HG02885 (cell line): ENCODE data around the gene ESRP2.
A peak's percentile ranks its signal among the peaks of the same experiment; 100 is the strongest.

Source experiments
- ATAC-seq: cut with Tn5 transposase; IDR thresholded peaks from one replicate; pipeline ENCODE4 v1.9.1; 2021; ENCODE audit warnings: mild to moderate bottlenecking; ENCODE audit not compliant: unreplicated experiment, poor library complexity

Gene ESRP2

DNA sequence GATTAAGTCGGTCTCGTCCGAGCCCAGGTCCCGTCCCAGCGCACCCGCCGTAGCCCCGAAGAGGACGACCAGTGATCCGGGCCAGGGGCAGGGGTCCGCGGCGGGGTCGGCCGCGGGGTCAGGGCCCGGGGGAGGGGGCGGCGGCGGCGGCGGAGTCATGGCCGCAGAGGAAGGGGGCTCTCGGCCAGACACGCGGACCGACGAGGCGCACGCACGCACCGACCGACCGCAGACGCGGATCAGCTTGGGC is at the start of gene ESRP2:
ESRP2 (minus strand) TSS at position 241 of the 250 bp plus-strand sequence; CDS start at position 159, 82 bp downstream.
- ATAC-seq = no peak

DNA sequence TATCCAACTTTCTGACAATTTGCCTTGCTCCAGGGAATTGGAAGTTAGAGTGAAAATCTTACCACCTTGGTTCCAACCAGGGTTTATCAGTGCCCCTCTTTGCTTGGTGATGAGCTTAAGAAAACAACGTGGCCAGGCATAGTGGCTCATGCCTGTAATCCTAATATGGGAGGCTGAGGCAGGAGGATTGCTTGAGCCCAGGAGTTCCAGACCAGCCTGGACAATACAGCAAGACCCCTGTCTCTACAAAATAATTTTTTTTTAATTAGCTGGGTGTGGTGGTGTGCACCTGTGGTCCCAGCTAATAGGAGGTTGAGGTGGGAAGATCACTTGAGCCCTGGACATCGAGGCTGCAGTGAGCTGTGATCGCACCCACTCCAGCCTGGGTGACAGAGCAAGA is 49.8 kb upstream of the ESRP2 start:
- ATAC-seq = no peak

DNA sequence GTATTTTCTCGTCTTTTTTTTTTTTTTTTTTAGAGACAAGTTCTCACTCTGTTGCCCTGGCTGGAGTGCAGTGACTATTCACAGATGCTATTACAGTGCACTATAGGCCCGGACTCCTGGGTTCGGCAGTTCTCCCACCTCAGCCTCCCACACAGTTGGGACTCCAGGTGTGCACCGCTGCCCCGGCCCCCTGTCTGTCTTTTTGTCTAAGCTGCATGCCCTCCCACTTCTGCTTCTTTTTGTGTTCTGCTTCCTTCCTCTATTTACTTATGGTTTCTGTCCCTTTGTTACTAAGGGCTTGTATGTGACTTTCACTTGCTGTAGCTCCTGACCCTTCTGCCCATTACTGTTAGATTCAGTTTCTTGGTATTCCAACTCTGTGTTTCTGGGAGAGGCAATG is 48.9 kb upstream of the ESRP2 start:
- peak; percentile 57 for ATAC-seq

DNA sequence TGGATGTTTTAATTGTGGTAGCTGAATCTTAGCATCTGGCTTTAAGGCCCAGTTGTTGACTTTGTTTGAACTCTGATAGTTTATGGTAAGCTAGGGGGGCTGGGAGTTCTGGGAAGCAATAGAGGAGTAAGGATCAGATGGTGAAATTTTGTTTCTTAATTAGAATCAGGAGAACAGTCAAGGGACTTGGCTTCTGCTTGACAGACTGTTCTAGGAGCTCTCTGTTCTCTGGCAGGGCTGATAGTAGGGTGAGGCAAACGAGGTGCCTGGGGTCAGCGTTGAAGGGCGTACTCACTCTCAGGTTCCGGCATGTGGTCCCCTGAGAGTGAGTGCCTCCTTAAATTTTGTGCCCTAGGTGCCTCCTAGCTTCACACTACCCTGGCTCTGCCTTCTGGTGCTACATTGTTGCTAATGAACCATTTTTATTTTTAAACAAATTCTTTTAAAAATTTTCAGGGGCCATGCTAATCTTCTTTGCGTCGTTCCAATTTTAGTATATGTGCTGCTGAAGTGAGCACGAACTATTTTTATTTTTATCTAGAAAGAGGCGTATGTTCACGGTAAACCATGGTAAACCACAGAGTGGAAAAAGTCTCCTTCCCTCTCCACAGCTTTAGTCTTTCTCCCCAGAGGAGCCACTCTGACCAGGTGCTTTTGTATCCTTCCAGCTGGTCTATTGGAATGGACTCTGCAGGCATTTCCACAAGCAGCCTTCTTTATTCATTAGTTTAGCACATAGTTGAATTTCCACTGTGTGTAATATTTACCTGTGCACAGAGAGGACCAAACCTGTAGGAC is 48.1 kb upstream of the ESRP2 start:
- peak; percentile 56 for ATAC-seq

DNA sequence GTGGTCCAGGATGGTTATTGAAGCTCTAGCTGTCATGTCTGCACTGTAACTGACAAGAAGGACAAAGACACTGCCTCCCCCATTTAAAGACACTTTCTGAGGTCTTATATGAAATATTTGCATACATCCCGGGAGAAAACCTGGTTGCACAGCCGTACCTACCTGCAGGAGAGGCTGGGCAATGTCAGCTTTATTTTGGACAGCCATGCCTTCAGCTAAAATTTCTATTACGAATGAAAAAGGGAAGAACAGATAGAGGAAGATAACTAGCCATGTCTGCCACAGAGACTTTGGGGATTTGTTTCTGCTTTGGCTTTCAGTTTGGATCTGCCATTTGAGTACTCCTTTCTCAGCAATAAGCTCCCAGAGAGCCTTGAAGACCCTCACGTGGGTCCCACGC is 47.4 kb upstream of the ESRP2 start:
- no peak for ATAC-seq

DNA sequence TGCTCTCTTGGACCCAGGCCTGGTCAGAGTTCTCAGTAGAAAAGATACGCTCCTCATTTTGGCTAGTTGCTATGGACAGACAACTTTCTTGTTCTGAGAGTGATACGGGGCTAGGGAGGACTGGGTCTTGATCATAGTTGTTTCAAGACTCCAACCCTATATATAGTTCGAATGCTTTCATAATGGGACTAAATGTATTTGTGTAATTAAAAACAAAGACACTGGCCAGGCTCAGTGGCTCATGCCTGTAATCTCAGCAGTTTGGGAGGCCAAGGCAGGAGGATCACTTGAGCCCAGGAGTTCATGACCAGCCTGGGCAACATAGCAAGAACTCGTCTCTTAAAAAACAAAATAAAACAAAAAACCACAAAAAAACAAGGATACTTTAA is 46.1 kb upstream of the ESRP2 start:
- no peak for ATAC-seq

DNA sequence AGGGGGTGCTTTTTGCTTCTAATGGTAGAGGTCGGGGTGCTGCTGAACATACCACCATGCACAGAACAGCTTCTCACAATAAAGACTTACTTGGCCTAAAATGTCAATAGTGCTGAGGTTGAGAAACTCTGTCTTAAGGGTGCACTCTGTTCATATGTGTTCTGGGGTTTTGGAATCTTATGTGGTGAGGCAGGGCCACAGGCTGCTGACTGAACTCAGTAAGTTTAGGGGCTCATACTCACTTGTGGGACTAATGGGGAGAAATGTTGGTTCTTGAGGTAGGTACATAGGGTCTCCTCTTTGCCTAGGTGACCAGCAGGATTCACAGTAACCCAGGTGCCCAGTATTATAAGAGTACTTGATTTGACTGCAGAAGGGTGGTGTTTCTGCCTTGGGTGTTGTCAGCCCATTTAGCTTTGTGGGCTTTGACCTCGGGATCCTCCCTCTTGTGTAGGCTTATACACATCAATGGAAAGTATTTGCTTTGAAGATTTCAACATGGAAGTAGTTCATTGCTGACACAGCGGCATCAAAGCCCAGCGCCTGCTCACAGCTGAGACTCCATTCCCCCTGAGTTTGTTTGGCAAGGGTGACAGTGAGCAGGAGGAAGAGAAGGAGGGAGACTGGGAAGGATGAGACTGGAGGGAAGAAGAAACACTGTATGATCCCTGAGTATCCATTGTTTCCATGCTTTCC is 45.6 kb upstream of the ESRP2 start:
- no peak for ATAC-seq

DNA sequence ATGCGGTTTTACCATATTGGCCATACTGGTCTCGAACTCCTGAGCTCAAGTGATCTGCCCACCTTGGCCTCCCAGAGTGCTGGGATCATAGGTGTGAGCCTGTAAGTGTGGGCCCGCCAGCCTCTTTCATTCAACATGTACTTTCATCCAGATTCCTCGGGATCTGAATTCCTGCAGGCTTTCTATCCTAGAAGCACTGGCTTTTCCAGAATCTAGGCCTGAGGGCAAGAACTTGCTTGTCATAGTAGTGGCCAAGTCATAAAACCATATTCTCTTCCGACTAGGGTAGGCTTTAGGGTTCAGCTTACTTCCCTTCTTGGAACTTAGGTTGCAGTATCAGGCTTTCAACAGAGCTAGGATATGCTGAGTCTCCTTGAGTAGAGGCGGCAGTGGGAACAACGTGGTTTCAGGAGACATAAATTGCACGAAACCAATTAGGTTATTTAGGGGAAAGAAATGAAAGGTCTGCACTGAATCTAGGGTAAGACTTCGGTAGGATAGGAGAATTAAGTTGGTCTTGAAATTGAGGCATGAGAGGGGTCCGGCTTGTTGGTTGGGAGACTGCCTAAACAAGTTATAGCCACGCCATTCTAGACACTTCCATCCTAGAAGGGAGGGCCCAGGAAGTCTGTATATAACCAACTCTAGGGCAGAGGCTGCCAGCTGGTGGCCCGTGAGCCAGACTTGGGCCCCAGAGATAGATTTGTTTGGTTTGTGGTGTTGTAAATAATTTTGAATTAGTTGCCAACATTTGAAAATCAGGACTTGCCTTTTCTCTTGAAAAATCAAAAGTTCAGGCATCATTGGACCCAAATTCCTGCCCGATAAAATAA is 44.0 kb upstream of the ESRP2 start:
- no peak for ATAC-seq

DNA sequence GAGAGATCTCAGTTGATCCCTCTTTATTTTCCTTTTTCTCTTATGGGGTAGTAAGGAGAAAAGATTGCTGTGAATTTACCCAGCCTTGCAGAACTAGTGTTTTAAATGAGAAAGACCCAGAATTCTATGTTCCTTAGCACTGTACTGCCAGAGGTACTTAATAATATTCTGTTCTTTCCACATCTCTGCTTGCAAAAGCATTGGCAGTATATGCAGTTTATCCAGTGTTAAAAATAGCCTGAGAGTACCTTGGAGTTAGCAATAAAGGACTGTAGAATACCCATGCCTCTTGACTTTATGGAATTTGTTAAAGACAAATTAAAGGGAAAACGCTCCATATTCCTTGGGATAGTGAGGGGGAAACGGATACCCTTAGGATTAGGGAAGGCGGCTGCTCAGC is 40.3 kb upstream of the ESRP2 start:
- no peak for ATAC-seq

DNA sequence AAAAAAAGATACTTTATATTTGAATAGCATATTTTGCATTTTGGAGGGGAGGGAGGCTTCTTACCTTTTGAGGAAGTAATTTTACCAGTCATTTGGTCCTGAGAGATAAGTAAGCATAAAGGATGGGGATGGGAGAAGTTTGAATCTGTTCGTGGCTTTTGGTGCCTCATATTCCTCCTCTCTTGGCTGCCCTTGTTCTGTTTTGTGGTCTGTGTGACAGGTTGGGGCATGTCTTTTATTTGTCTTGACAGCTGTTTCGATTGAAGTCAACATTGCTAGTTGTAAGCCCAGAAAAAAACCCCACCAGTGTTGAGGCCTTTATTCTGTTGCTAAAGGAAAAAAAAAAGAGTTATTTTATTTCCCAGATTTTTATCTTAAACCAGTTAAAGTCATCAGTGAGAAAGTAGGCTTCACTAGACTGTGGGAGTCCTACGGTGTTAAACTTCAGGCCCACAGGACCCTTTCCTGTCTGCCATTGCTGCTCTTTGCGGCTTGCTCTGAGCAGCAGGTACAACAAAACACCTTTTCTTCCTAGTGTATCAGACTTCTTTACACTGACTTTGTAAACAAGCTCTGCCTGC is 39.8 kb upstream of the ESRP2 start:
- ATAC-seq = peak; percentile 63

DNA sequence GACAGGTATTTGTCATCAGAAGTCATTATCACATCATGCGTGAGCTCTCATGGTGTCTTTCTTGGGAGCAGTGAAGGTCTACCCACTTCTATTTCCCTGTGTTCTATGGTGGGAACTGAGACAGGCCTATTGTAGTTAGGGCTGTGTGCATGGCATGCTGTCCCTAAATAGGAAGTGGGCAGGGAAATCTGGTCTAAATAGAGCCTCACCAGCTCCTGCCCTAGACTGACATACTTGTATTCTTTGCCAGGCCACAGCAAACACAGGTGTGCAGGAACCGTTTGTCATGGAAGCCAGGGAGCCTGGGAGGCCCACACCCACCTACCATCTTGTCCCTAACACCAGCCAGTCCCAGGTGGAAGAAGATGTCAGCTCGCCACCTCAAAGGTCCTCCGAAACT is 38.5 kb upstream of the ESRP2 start:
- ATAC-seq = no peak

DNA sequence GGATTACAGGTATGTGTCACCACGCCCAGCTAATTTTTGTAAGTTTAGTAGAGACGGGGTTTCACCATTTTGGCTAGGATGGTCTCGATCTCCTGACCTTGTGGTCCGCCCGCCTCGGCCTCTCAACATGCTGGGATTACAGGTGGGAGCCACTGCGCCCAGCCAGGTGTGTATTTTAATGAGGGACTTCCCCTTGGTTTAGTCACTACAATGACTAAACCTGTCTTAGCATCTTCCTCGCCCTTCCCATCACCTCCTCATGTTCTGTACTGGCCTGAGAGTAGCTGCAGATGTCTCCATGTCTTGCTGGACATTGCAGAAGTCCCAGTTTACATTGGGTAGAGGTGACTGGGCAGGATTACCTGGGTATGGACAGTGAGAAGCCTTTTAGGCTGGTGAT is 38.0 kb upstream of the ESRP2 start:
- ATAC-seq = no peak

DNA sequence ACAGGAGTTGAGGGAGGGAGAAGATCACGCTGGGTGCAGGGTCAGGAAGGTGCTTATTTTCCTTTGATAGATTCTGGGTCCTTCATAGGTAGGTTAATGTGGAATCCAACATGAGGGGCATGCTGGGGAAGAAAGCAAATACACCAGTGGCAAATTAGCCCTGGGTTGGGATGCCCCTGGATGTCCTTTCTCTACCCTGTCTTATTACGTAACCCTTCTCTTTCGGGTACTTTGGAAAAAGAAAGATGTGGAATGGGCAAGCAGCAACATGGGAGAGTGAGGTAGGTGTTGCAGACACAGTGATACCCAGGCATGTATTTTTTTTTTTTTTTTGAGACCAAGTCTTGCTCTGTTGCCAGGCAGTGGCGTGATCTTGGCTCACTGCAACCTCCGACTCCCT is 37.5 kb upstream of the ESRP2 start:
- ATAC-seq = no peak

DNA sequence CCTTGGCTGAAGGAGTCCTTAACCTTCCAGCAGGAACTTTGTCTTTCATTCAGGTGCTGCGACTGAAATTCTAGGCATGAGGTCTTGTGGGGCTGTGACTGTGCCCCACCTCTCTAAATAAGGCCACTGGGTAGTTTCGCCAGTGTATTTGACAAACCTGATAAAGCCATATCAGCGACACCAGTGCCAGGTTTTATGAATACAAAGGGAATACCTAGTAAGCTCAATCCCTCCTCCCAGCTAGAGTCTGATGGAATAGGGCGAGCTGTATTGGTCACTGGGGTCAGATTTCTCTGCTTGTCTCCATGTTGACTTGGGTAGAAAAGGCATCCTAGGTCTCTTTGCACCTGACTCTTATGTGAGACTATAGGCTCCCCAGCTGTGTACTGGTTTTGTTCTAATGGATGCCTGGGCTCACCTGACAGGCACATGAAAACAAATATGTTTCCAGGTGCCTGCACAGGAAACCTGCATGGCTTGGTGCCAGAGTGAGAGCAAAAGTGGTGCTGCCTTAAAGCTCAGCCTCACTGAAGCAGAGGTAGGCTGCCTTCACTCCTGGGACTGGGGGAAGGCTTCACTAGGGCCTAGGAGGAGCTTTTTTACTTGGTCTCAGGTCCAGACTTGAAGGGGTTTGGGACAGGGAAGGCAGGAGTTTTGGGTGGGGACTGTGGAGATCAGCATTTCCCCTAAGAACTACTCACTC is 36.7 kb upstream of the ESRP2 start:
- no peak for ATAC-seq

DNA sequence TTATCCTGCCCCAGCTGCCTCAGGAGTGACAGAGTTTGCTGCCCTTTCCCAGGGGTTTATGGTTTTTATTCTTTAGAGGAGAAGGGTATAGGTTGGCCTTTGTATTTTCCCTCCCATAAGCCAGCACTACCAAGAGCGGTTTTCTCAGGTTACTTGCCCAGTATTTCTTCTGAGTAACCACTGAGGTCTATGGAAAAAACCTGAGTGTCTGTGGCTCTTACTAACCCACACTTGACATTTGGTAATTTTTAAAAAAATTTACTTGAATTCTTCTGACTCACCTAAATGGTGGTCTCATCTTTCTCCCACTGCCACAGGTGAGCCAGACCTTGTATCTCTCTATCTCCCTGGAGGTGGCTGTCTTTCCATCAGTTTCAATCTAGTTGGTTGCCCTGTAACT is 34.4 kb upstream of the ESRP2 start:
- no peak for ATAC-seq

DNA sequence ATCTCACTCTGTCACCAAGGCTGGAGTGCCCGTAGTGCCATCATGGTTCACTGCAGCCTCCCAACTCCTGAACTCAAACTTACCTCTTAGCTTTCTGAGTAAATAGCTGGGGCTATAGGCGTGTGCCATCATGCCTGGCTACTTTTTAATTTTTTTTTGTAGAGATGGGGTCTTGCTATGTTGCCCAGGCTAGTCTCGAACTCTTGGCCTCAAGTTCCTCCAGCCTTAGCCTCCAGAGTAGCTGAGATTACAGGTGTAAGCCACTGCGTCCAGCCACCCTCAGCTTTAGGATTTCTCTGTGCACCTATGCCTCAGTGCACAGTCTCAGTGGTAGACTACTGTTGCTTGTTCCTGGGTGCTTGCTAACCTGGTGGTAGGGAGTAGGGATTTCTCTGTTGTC is 33.9 kb upstream of the ESRP2 start:
- ATAC-seq = no peak

DNA sequence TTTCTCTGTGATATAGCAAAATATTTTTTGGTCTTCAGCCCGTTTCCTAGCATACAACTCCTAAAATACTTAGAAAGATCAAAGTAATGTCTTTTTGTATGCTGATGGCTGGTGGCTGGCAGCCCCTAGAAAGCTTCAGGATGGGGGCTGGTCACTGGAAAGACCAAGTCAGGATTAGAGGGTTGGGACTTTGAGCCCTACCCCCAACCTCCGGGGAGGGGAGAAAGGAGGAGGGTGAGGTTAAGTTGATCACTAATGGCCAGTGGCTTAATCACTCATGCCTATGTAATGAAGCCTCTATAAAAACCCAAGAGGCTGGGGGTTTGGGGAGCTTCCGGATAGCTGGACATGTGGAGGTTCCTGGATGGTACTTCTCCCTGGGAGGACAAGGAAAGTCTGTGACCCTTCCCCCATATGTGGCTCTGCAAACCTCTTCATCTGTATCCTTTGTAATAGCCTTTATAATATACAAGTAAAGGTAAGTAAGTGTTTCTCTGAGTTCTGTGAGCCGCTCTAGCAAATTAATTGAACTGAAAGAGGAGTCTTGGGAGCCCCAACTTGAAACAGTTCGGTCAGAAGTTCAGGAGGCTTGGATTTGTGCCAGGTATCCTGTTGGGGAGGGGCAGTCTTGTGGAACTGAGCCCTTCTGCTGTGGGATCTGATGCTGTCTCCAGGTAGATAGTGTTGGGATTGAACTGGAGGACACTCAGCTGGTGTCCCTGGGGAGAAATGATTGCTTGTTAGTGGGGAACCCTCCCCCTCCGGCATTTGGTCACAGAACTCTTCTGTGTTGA is 31.9 kb upstream of the ESRP2 start:
- no peak for ATAC-seq

DNA sequence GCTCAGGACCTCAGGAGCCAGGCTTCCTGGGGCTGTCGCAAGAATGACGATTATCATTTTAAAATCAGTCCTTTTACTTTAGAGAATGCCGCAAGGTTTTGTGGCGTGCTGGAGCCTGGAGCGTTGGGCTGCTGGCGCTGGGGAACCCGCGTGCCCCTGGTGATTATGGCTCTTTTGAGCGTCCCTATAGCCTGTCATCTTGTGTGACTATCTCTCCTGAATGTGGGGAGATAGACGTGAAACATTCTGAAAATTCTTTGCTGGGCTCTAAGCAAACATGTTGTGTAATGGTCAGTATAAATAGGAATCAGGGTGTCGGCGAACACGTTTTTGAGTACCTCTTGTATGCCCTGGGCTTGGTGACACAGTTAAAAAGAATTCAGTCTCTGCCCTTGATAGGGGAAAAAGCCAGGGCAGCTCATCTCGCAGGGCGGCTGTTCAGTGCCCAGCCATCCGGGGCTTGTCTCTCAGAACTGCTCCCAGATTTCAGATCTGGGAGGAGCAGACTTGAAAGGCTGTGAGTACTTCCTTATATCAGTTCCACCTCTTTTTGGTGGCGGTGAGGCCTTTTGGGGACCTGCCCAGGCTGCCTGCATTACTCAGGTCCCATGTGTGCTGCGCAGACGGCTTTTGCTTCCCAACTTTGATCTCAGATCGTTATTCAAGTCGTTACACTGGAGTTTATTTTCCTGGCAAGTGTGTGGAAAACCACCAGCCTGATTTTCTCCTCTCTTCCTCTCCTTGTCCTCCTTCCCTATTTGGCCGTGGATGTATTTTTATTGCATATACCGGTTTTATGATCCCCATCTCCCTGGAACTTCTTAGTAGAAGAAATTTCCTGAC is 29.4 kb upstream of the ESRP2 start:
- peak; percentile 2 for ATAC-seq
